Measurements from ENCODE around the gene PAOX. TPM values are rescaled to one million over a fixed set of nuclear protein-coding genes. Genes with fewer than 3 reads are reported as not detected.

PAOX gene
- 10 to 100 TPM; 15.3 to 26.7 (median 18.4) TPM for total RNA-seq

- Histone ChIP-seq H3K4me1 (peaks cover 0 to 43% (median 20%) of the 10 kb centered on the region in 4 donors), H3K36me3 (peaks cover 0 to 34% (median 0%) of the 10 kb centered on the region in 3 donors), H3K27ac (peak within 1 kb of the TSS; percentile 77 to 95 (median 92)), H3K9me3 (no peaks in the 10 kb centered on the region), H3K27me3 (no peaks in the 10 kb centered on the region), H3K4me3 (peak within 1 kb of the TSS; percentile 73 to 98 (median 78))
- 4% methylated on average over 32 of the region's 78 CpGs; no CpG with 5 or more reads in 1 of the 2 donors for WGBS, 2 donors
- DNase-seq (ENCODE audit: low spot score in 2 of 2): peak; percentile 45 to 55
- TF ChIP-seq CTCF (IDR thresholded peaks at IDR 0.05): no peak
- TF ChIP-seq EP300 (IDR thresholded peaks at IDR 0.05): no peak
- peak in 1 of 2 donors; percentile 8 for TF ChIP-seq POLR2A (IDR thresholded peaks at IDR 0.05)
Measured at GRCh38 chr10:133379152-133379800, at the start of gene PAOX. Gene PAOX (plus strand): TSS chr10:133379262. CDS start chr10:133379317, 55 bp downstream.

- no peaks in the 10 kb centered on the region for H3K9me3 ChIP-seq
- H3K27ac ChIP-seq: no peak overlapping the region
- WGBS, 2 donors: 7 to 8% methylated on average over 34 to 37 of the region's 37 CpGs
- peaks cover 0 to 33% (median 17%) of the 10 kb centered on the region in 4 donors for H3K4me1 ChIP-seq
- TF ChIP-seq EP300 (IDR thresholded peaks at IDR 0.05) (no peak), POLR2A (IDR thresholded peaks at IDR 0.05) (no peak), CTCF (IDR thresholded peaks at IDR 0.05) (peak; percentile 87 to 97 (median 92))
- peak; percentile 68 to 77 for DNase-seq (ENCODE audit: low spot score in 2 of 2)
- H3K27me3 ChIP-seq: peaks cover 0 to 80% of the 10 kb centered on the region in 2 donors
- H3K36me3 ChIP-seq: no peaks in the 10 kb centered on the region
- peak overlapping the region in 2 of 4 donors; percentile 22 to 31 for H3K4me3 ChIP-seq
Measured at GRCh38 chr10:133329491-133330202, 49.4 kb upstream of the PAOX start.

- DNase-seq (ENCODE audit: low spot score in 2 of 2): no peak
- Histone ChIP-seq H3K4me3 (no peak overlapping the region), H3K36me3 (no peaks in the 10 kb centered on the region), H3K4me1 (peaks cover 5 to 34% (median 20%) of the 10 kb centered on the region in 4 donors), H3K9me3 (no peaks in the 10 kb centered on the region), H3K27ac (no peak overlapping the region), H3K27me3 (peaks cover 3 to 81% of the 10 kb centered on the region in 2 donors)
- WGBS, 2 donors: 81% methylated on average over 30 of the region's 30 CpGs
- no peak for TF ChIP-seq CTCF (IDR thresholded peaks at IDR 0.05)
- no peak for TF ChIP-seq EP300 (IDR thresholded peaks at IDR 0.05)
- TF ChIP-seq POLR2A (IDR thresholded peaks at IDR 0.05): no peak
Measured at GRCh38 chr10:133332936-133333699, 45.9 kb upstream of the PAOX start.

- no peak for DNase-seq (ENCODE audit: low spot score in 2 of 2)
- Histone ChIP-seq H3K4me1 (peaks cover 5 to 30% (median 20%) of the 10 kb centered on the region in 4 donors), H3K27ac (peak overlapping the region in 1 of 4 donors; percentile 32), H3K9me3 (no peaks in the 10 kb centered on the region), H3K36me3 (no peaks in the 10 kb centered on the region), H3K4me3 (peak overlapping the region; percentile 11 to 47 (median 32)), H3K27me3 (peaks cover 3 to 78% of the 10 kb centered on the region in 2 donors)
- WGBS, 2 donors: 16 to 27% methylated on average over 30 to 46 of the region's 51 CpGs
- TF ChIP-seq POLR2A (IDR thresholded peaks at IDR 0.05) (no peak), CTCF (IDR thresholded peaks at IDR 0.05) (no peak), EP300 (IDR thresholded peaks at IDR 0.05) (no peak)
Measured at GRCh38 chr10:133334503-133335245, 44.4 kb upstream of the PAOX start.
